Erythroblast (primary cell): ENCODE measurements around the gene BBS10.

Experiments
- GATA1 ChIP-seq: IDR thresholded peaks from 2 replicates; pipeline ENCODE4 v1.6.1; 2011; ENCODE audit warnings: low read depth, mild to moderate bottlenecking, control low read depth, low read length, moderate library complexity
- POLR2A ChIP-seq: IDR thresholded peaks from 2 replicates; pipeline ENCODE4 v1.6.1; 2011; ENCODE audit warnings: mild to moderate bottlenecking, low read length

GRCh38 chr12:76341436-76342030, 6.7 kb downstream of the BBS10 start:
- TF ChIP-seq POLR2A (no peak), GATA1 (no peak)
